HG02938 (cell line): ENCODE data around the gene AKAIN1.

Experiments
- ATAC-seq: cut with Tn5 transposase; IDR thresholded peaks from one replicate; pipeline ENCODE4 v1.9.1; 2021; ENCODE audit warnings: mild to moderate bottlenecking, moderate library complexity; ENCODE audit not compliant: unreplicated experiment

Gene AKAIN1

DNA sequence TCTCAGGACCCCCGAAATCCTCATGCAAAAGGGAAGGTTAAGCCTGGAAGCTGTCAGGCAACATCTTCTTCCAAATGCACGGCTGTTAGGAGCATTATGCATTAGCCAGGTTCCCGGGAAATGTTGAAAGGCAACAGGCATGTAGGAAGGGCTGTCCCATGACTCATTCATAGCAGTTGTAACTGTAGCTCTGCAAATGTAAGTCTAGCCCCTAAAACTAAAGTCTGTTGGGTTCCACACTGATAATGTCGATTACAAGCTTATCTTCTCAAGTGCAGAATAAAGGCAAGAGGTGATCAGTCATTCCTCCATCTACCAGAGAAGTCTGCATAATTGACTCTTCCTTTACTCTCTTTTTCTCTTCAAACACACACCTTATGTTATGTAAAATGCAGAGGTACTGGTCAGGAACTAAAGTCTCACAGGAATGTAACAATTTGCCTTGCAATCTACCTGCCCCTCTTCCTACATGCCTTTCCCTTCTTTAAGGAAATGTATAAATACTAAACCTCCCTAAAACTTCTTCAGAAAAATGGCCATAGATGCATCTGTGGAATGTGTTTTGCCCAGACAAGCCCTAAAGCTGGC lies 99.8 kb downstream of the AKAIN1 start:
- no peak for ATAC-seq

DNA sequence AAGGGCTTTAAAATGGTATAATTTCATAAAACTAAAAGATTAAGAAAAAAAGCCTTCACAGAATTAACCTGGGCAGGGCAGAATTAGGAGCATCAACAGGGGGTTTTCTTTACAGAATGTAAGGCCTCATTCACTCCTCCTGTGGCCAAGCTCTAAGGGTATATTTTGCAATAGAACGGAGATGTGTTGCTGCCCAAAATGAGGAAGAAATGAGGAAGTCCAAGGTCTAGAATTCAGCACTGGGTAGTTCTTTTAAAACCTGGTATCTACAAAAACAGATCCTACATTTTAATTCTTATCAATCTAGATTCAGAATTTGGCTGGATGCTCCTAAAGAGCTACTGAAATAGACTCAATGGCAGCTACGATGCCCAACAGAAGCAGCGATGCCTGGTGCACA lies 101.8 kb downstream of the AKAIN1 start:
- no peak for ATAC-seq

DNA sequence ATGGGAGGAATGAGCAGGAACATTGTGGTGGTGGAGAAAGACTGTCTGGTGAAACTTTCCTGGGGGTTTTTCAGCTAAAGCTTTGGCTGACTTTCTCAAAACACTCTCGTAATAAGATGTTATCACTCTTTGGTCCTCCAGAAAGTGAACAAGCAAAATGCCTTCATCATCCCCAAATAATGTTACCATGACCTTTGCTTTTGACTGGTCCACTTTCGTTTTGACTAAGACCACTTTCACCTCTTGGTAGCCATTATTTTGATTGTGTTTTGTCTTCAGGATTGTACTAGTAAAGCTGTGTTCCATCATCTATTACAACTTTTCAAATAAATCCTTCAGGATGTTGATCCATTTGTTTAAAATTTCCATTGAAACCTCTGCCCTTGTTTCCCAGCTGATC lies 103.2 kb downstream of the AKAIN1 start:
- no peak for ATAC-seq
